ENCODE data around the gene CUL4B.

DNA sequence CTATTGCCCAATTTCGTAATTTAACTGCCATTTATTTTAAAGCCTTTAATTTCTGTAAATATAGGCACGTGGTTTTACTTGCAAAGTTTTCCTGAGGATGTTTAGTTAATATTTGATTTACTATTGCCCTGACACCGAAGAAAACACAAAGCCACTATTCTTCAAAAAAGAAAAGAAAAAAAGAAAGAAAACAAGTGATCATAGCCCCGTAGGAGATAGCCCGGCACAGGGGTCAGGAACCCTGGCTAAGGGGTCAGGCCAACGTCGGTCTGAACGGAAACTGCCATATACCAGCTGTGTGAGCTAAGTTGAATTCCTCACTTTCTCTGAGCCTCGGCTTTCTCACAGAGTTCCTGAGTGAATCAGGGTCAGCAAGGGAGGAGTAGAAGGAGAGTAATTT lies 74.0 kb downstream of the CUL4B start:
- TF ChIP-seq, protein P1, sequence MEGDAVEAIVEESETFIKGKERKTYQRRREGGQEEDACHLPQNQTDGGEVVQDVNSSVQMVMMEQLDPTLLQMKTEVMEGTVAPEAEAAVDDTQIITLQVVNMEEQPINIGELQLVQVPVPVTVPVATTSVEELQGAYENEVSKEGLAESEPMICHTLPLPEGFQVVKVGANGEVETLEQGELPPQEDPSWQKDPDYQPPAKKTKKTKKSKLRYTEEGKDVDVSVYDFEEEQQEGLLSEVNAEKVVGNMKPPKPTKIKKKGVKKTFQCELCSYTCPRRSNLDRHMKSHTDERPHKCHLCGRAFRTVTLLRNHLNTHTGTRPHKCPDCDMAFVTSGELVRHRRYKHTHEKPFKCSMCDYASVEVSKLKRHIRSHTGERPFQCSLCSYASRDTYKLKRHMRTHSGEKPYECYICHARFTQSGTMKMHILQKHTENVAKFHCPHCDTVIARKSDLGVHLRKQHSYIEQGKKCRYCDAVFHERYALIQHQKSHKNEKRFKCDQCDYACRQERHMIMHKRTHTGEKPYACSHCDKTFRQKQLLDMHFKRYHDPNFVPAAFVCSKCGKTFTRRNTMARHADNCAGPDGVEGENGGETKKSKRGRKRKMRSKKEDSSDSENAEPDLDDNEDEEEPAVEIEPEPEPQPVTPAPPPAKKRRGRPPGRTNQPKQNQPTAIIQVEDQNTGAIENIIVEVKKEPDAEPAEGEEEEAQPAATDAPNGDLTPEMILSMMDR (IDR thresholded peaks at IDR 0.05) = no peak
- TF ChIP-seq POLR2A (IDR thresholded peaks at IDR 0.05) = no peak
